GM23338 (cell line): ENCODE results near the gene FBXW2.

Experiments used
- CREB1 ChIP-seq: fragments of 250-450 bp; sonication (Bioruptor Pico); IDR thresholded peaks from 2 replicates; pipeline ENCODE4 v1.5.0; 2020; ENCODE audit warnings: low read depth, mild to moderate bottlenecking, moderate library complexity
- CTCF ChIP-seq, 2 experiments: fragments of 200-600 bp in 1 of 2; sonication (generic) in 1 of 2; conservative IDR thresholded peaks; 2 replicates each; pipeline versions ENCODE4 v1.5.1 to v1.6.1; 2016 to 2017; ENCODE audit warnings: antibody characterized with exemption in 2 of 2, low read depth in 2 of 2, mild to moderate bottlenecking in 2 of 2, moderate library complexity in 1 of 2
- EZH2 ChIP-seq: fragments of 200-600 bp; sonication (generic); IDR thresholded peaks from one replicate; pipeline ENCODE4 v1.8.0; 2017; ENCODE audit warnings: antibody characterized with exemption, mild to moderate bottlenecking, low read depth; ENCODE audit not compliant: unreplicated experiment
- EZH2phosphoT487 ChIP-seq: fragments of 200-600 bp; sonication (generic); IDR thresholded peaks from one replicate; pipeline ENCODE4 v1.8.1; 2018; ENCODE audit warnings: antibody characterized with exemption; ENCODE audit not compliant: unreplicated experiment
- POLR2AphosphoS5 ChIP-seq: IDR thresholded peaks from 2 replicates; pipeline ENCODE4 v1.6.1; 2016; ENCODE audit warnings: antibody characterized with exemption, low read depth
- ZNF331 ChIP-seq: fragments of 250-450 bp; sonication (Bioruptor Pico); IDR thresholded peaks from 2 replicates; pipeline ENCODE4 v1.5.0; 2020; ENCODE audit warnings: low read depth, mild to moderate bottlenecking, moderate library complexity

- TF ChIP-seq EZH2 (no peak), CTCF (conservative IDR thresholded peaks at IDR 0.05; ENCODE audit: low read depth in 2 of 2) (no peak), ZNF331 (CRISPR knock-in tag) (no peak), EZH2phosphoT487 (no peak), CREB1 (CRISPR knock-in tag) (peak; percentile 96), POLR2AphosphoS5 (peak; percentile 99)
Observed at GRCh38 chr9:120792898-120793765, at the start of gene FBXW2.
